Cardiac septum (tissue), 1 donor: ENCODE data around the gene CHTF18. TPM values are rescaled to one million over a fixed set of nuclear protein-coding genes. Genes with fewer than 3 reads are reported as not detected.
"Not testable (repeated sequence)": the region's sequence is repeated elsewhere in the genome, so short reads cannot be mapped to it uniquely, and the experiment has no call there.

Source experiments
- DNase-seq: peaks from one replicate; pipeline ENCODE4 v3.0.0-alpha.2; 2020; ENCODE audit warnings: low spot score
- intact Hi-C: fragments of 100-400 bp; cut with DNase I; formaldehyde crosslinking; loops from one replicate; pipeline ENCODE4 v1.14.0; 2022
- total RNA-seq: library from RNA; stranded (reverse); fragmentation: NEBNext Ultra II Directional; extraction: Animal tissue kit (Norgen Biotek cat#: 25700); gene quantifications from one replicate; pipeline ENCODE4 v1.2.1, GENCODE V29; 2021
- donor health status: DM: no; HTN: no; CAD: no.

CHTF18 gene
- total RNA-seq, 1 donor from 2014 or later: 7.1 TPM

DNA sequence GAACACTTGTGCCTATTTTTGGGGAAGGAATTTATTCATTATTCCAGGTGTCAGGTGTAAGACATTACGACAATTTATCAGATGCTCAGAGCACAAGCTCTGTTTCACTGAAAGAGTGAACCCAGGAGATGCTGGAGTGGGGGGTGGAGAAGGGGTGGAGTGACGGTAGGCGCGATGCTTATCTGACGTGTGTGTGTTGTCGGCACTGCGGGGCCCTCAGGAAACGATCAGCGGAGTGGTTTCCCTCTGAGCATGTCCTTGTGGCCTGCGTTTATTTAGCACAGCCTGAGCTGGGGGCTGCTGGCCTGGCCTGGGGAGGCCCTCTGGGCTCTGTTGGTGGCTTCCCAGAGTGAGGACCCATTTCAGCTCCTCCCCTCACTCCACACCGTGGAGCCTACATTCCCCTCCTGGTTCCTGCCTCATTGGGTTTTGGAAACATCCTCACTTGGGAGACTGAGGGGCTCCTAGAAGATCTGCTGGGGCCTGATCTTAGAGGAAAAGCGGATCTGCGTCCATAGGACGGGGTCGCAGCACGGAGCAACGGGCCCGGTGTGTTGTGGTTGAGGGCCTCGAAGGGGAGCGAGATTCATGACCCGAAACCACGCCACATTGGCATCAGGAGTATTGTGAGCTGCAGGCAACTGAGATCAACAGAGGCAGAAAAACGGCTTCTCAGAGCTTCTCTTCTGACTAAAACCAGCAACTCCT lies 31.1 kb downstream of the CHTF18 start:
- DNase-seq: no peak
- intact Hi-C loops: loop anchor here (10.0 kb wide), 1 partner anchor 375 kb away; no protein-coding TSS in a partner anchor

DNA sequence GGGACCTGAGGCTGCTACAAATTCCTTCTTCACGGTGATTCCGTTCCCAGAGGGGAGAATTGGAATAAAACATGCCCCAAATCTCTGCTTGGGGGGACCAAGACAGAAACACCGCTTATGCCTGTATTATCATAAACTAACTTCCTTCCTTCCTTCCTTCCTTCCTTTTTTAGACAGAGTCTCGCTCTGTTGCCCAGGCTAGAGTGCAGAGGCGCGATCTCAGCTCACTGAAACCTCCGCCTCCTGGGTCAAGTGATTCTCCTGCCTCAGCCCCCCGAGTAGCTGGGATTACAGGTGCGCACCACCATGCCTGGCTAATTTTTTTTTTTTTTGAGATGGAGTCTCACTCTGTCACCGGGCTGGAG lies 31.6 kb downstream of the CHTF18 start:
- intact Hi-C loops, DNase-seq: not testable (repeated sequence)

DNA sequence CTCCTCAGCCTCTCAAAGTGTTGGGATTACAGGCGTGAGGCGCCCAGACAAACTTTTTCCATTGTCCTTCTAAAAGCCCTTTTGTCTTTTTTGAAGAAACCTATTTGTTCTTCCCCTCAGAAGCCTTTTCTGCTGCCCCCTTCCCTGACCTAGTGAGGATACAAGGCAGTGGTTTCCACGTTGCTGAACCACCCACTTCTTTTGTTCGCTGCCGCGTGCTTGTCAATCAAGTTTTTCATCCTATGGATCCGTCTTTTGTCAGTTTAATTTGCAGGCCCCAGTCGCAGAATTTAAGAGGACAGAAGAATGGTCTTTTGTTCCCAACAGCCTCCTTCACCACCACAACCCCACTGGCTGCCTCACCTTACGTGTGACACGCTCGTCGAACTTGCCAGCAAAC lies 32.3 kb downstream of the CHTF18 start:
- DNase-seq: no peak
- intact Hi-C loops: no loop called here

DNA sequence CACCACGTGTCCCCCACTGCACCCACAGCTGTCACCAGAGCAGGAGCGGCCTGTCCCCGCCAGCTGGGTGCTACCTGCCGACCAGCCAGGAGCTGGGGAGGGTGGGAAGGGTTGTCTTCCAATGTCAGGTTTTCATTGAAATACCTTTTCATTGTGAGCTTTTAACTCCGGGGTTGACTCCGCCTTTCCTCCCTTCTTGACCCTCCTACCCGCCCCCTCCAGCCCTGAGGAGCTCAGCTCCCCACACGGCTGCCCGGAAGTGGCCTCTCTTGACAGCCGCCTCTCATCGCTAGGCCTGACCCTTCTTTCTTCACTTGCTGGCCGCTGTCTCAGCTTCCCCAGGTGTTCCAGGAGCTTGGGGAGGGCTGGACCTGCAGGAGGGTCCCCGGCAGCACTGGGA lies 33.3 kb downstream of the CHTF18 start:
- no peak for DNase-seq
- intact Hi-C loops: no loop called here

DNA sequence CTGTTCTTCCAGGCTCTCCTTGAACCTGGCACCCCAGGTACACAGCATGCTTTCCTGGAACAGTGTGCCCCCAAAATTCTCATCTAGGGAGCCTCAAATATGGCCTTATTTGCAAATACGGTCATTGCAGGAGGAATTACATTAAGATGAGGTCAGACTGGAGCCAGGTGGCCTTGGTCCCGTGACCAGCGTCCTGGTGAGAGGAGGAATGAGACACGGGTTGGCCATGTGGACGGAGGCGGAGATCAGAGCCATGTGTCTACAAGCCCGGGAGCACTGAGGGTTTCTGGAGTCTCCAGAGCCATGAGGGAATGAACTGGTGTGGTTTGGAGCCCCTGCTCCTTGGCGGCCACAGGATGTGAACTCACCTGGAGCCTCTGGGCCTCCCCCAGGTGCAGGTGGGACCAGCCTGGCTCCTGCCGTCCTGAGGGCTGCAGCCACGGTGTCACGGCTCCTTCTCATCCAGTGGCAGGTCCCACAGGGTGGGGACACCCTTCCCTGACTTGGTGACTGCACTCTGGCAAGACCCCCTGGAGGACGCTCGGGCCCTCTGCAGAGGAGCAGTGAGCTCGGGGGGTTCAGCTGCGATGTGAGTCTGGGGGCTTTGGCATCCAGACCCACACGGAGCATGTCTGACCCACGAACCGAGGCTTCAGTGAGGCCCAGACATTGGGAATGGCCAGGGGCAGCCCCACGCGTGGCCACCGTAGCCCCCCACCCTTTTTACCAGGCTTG lies 33.9 kb downstream of the CHTF18 start:
- intact Hi-C loops: no loop called here
- no peak for DNase-seq

DNA sequence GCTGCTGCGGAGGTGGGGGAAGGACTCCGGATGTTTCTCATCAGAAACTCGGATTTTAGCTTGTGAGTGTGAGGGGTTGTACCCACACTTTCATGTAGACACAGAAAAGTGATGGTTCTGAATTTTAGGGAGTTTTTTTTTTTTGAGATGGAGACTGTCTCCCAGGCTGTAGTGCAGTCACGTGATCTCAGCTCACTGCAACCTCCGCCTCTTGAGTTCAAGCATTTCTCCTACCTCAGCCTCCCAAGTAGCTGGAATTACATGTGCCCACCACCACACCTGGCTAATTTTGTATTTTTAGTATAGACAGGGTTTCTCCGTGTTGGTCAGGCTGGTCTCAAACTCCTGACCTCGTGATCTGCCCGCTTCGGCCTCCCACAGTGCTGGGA lies 34.5 kb downstream of the CHTF18 start:
- intact Hi-C loops: no loop called here
- no peak for DNase-seq

DNA sequence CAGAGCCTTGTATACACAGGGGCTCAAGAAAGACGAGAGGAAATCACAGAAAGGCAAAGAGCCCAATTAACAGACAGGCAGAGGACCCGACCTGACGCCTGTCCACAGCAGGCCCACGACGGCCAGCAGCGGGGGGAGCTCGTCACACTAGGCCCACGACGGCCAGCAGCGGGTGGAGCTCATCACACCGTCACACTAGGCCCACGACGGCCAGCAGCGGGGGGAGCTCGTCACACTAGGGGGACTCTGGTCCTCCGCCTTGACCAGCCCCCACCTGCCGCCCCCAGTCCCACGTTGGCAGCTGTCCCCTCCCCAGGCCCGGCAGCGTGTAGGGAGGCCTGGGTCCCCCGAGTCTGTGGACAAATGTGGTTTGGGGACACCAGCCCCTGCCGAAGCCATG lies 35.8 kb downstream of the CHTF18 start:
- DNase-seq: no peak
- intact Hi-C loops: no loop called here

DNA sequence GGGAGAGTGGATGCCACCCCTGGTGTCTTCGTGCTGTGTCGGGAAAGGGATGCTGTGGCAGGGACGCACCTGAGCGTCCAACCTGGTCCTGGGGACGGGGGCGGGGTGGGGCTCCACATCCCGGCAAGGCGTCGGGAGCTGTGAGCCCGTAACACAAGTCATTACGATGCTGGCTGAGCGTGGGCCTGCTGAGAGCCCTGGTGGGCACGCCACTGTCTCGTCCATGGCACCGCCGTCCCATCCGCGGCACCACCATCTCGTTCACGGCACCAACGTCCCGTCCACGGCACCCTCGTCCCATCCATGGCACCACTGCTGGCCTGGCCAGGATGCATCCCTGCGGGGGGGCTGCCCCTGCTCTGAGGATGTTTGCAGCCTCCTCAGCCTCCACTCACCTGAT lies 36.2 kb downstream of the CHTF18 start:
- DNase-seq: no peak
- intact Hi-C loops: no loop called here

DNA sequence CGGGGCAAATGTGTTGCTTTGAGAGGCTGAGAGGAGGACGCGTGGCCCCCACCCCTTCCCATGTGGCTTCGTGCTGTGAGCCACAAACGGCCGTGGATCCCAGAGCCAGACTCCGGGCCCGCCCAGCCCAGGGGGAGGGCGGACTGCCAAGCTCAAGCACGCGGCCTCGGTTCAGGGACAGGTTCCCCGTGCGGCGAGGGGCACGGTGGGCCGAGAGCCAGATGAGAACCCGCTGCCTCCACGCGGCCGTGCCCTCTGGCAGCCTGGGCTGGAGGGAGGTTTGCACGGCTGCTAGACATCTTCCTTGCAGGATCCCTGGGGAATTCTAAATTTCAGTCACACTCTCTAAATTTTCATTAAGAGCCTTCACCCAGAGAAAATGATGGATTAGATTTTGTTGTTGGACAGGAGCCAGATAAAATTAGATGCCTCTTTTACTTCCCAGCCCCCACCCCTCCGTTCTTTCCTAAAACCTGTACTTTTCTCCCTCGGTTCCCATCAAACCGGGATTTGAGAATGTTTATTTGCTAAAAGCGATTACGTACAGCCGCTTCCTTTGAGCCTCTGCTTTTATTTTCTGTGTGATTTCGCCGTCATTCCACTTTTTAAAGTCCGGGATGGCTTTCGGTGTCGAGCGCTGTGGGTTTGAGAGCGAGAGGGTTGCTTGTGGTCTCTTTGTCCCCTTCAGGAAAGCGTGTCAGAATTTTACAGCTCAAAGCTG lies 37.1 kb downstream of the CHTF18 start:
- intact Hi-C loops: no loop called here
- no peak for DNase-seq

DNA sequence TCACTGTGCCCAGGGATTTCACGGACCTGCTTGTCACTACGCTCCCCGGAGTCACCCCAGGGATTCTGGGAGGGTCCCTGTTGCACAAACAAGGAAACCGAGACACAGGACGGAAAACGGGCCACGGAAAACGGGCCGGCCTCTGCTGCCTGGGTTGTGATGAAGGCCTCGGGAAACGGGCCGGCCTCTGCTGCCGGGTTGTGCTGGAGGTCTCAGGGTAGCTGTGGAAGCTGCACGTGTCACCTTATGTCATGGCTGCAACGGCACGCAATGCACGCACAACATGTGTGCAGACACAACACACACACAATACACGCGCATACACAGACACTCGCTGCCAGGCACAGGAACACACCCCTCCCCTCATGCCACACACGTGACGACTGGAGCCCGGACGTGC lies 39.1 kb downstream of the CHTF18 start:
- no peak for DNase-seq
- intact Hi-C loops: no loop called here

DNA sequence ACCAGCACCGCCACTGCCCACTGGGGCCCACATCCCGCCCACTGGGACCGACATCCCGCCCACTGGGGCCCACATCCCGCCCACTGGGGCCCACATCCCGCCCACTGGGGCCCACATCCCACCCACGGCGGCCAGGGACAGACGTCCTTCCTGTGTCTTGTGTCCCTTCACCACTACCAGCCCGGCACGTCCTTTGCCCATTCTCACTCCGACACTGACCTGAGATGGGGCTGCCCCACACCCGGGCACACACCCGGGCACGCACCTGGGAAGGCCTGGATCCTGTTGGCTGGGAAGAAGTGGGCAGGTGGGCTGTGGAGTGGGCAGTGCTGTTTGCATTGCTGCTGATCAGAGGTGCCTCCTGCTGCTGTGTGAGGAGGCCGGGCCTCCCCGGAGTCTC lies 40.5 kb downstream of the CHTF18 start:
- DNase-seq: no peak

DNA sequence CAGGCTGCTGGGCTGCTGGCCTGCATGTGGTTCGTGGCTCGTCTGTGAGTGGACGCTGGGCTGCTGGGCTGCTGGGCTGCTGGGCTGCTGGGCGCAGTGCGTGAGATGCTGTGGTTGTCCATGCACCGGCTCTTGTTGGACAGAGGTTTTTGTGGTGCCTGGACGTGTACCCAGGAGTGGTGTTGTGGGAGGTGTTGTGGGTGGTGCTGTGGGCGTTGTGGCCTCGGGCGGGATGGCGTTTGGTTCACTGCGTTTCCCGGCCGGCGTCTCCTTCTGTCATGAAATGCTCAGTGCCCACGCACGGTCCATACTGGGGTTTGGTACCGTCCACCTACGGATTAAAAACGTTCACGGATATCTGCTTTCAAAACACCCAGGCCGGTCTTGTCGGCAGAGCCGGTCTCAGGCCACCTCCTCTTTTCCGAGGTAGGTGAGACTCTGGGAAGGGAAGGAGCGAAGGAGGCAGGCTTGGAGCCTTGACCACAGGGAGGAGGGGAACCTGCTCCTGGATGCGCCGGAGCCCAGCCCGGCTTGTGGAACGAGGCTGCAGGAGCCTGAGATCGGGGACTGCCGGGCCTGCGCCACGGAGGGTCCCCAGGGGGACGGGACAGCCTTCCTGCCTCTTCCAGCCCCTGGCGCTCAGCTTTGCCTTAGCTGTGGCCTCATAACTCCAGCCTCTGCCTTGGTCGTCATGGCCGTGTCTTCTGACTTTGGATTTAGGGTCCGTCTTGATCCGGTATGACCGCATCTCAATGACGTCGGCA lies 41.9 kb downstream of the CHTF18 start:
- no peak for DNase-seq
- intact Hi-C loops: loop anchor here (5.0 kb wide), 1 partner anchor 217 kb away; no protein-coding TSS in a partner anchor

More for the DNA sequence above, 40.5 kb downstream of the CHTF18 start:
- intact Hi-C loops: no loop called here

DNA sequence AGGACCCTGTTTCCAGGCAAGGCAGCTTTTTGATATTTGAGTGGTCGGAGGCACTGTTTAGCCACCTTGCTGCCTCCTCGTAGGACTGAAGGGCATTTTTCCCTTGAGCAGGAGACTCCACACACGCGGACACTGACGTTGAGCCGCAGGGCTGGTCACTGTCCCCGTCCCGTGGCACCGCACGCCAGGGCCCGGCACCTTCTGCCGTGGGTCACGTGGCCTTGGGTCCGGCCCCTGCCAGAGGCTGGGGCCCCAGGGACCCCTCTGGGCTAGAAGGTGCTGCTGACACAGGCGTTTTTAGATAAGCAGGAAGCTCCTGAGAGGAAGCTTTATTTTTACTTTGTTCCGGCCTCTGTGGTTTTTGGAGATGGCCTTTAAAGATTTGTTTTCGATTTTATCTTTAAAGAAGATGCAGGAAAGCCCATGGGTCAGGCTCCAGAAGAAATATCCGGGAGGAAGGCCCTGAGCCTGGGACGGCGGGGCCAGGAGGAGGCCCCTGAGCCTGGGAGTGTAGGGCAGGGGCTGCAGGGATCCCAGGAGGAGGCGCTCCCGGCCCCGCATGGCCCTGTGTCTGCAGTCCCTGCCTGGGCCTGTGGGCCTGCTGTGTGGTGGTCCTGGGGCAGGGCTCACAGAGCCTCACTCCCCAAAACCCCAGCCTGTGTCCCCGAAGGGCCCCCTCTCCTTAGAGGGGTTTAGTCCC lies 42.6 kb downstream of the CHTF18 start:
- DNase-seq: no peak
- intact Hi-C loops: loop anchor here (5.0 kb wide), 1 partner anchor 216 kb away; no protein-coding TSS in a partner anchor

DNA sequence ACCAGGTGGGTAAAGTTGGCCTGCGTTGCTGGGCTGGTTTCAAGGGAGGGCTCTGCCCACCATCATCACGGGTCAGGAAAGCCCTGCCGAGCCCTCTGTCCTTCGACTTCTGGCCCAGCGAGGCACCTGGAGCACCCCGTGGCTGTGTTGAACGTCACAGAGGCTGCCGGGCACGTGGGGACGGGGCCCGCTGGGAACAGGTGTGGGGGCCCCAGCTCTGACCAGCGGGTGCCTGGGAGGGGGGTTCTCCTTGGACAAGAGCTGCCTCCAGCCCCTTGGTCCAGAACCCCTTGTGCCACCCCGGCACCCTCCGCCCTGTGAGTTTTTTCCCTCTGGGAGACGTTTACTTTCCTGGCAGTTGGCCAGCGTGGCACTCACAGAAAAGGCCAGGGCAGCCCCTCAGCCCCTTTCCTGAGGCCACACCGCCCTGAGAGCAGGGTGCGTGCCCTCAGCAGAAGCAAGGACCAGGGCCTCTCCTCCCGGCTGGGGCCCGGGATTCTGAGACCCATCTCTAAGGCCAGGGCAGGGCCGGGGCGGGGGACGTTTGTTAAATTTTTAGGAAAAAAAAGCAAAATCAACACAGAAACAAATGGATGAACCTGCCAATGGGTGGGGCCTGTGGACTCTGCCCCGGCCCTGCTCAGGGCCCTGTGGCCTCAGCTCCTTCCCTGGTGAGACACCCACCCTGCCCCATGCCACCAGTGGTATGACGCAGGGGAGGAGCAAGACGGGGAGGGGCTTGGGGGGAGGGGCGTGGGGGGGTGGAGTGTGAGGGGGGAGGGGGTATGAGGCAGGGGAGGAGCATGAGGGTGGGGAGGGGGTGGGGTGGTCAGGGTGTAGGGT lies 43.4 kb downstream of the CHTF18 start:
- intact Hi-C loops: loop anchor here (5.0 kb wide), 1 partner anchor 216 kb away; no protein-coding TSS in a partner anchor
- DNase-seq: no peak

DNA sequence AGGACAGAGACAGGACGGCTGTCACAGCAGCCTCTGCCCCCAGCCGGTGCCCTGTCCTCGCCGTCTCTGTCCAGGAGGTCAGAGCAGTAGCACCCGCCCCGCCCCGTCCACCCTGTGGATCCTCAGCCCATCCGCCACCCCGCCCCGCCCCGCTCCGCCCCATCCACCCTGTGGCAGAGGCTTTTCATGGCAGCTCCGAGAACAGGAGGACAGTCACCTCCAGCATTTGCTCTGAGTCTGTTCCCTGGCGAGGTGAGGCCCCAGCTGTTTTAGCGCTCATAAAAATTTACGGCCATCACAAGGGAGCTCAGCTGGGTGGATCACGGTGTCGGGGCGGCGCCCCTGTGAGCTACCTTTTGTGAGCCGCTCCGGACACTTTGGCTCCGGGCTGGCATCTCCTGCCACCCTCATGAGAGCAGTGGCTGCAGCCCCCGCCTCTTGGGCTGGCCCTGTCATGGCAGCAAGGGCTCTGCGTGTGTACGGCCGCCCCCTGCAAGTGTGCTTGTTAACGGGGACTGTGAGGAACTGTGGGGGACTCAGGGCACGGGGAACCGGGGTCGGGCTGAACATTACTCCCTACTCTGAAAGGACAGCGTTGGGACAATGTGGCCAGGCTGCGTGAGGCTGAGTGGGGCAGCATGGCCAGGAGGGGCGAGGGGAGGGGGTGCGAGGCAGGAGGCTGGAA lies 44.4 kb downstream of the CHTF18 start:
- no peak for DNase-seq
- intact Hi-C loops: loop anchor here (5.0 kb wide), 1 partner anchor 215 kb away; no protein-coding TSS in a partner anchor

DNA sequence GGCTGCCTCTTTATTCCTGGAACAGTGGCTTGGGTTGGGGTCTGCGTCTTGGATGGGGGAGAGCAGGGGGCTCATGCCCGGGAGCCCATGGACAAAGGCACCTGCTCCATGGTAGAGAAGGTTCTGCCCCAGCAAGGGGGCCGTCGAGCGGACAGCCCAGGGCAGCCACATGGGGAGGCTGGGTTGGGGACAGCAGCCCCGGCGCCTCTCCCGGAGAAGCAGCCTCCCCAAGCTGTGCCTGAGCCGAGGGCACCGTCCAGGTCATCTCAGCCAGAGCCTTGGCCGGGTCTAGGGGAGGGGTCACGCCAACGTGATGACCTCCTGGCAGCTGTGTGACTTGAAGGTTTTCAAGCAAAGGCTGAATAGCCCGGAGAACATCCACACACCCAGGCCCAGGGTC lies 45.0 kb downstream of the CHTF18 start:
- intact Hi-C loops: loop anchor here (5.0 kb wide), 1 partner anchor 214 kb away; no protein-coding TSS in a partner anchor

DNA sequence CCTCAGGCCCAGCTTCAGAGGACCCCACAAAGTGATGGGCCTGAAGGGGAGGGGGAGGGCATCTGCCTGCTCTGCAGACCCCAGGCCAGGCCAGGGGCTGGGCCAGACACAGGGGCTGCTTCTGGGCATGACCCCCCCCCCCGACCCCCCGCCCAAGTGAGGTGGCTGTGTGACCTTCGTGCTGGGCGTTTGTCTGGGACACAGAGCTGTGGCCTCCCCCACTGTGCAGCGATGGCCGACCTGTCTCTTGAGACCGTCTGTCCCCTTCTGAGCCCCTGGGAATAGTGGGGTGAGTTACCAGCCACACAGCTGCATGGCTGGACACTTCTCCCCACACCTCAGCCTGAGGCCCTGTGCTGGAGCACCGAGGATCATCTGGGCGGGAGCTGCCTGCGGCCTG lies 47.0 kb downstream of the CHTF18 start:
- intact Hi-C loops: no loop called here
- no peak for DNase-seq

More for the DNA sequence above, 45.0 kb downstream of the CHTF18 start:
- DNase-seq: no peak

DNA sequence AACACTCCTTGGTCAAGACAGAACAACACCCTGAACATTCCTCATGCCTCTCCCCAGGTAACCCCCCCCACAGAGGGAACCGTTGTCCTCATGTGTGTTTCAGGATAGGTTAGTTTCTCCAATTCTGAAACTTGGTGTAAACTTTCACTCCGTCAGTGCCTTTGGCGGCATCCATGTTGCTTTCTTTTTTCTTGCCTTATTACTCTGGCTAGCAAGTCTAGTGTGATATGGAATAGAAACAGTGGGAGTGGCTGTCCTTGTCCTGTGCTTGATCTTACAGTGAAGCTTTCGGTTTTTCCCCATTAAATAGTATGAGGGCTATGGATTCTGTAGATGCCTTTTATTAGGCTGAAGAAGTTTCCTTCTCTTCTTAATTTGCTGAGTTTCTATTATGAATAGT lies 47.8 kb downstream of the CHTF18 start:
- intact Hi-C loops: no loop called here
- DNase-seq: no peak
